ENCODE data around the gene EBP. TPM values are rescaled to one million over a fixed set of nuclear protein-coding genes. Genes with fewer than 3 reads are reported as not detected.

EBP gene
- total and polyA plus RNA-seq, 9 of the 15 experiments (the other 6 are each of a cell fraction or from before 2014, with no cell fraction given), result 228 to 987 (median 274) TPM

DNA sequence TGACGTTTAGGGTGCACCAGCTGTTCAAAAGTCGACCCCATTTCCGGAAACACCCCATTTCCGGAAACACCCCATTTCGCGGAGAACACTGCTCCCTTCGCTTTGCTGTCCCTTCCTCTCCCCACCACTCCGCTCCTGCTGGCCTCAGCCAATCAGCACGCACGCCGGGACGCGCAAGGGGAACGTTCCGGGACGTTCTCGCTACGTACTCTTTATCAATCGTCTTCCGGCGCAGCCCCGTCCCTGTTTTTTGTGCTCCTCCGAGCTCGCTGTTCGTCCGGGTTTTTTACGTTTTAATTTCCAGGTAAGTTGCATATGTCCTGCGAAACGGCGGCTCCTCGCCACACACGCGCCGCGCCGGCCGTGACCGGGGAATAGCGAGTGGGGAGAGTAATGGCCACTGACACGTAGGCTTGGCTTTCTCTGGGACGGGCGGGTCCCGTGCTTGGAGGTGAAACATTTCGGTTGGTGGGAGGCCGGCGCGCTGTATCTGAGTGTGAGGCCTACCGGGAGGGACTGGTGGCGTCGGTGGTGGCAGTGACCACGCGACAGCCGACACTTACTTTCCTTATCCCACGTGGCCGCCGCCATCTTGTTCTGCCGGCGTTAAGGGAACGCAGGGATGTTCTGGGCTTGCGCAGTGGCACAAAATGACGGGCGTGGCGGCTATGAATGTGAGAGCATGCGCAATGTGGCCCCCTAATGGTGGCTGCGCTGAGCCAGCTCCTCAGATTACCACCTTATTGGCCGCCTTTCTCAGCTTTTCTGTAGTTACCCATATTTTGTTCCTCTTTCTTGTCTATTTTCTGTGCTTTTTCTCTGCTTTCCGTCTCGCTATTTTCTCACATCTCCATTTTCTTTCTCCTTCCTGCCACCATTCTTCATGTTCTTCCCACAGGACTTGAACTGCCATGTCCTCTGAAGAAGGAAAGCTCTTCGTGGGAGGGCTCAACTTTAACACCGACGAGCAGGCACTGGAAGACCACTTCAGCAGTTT is 53.0 kb downstream of the EBP start, which contains the start of gene RBM3 (continued):
- TF ChIP-seq, protein P1, sequence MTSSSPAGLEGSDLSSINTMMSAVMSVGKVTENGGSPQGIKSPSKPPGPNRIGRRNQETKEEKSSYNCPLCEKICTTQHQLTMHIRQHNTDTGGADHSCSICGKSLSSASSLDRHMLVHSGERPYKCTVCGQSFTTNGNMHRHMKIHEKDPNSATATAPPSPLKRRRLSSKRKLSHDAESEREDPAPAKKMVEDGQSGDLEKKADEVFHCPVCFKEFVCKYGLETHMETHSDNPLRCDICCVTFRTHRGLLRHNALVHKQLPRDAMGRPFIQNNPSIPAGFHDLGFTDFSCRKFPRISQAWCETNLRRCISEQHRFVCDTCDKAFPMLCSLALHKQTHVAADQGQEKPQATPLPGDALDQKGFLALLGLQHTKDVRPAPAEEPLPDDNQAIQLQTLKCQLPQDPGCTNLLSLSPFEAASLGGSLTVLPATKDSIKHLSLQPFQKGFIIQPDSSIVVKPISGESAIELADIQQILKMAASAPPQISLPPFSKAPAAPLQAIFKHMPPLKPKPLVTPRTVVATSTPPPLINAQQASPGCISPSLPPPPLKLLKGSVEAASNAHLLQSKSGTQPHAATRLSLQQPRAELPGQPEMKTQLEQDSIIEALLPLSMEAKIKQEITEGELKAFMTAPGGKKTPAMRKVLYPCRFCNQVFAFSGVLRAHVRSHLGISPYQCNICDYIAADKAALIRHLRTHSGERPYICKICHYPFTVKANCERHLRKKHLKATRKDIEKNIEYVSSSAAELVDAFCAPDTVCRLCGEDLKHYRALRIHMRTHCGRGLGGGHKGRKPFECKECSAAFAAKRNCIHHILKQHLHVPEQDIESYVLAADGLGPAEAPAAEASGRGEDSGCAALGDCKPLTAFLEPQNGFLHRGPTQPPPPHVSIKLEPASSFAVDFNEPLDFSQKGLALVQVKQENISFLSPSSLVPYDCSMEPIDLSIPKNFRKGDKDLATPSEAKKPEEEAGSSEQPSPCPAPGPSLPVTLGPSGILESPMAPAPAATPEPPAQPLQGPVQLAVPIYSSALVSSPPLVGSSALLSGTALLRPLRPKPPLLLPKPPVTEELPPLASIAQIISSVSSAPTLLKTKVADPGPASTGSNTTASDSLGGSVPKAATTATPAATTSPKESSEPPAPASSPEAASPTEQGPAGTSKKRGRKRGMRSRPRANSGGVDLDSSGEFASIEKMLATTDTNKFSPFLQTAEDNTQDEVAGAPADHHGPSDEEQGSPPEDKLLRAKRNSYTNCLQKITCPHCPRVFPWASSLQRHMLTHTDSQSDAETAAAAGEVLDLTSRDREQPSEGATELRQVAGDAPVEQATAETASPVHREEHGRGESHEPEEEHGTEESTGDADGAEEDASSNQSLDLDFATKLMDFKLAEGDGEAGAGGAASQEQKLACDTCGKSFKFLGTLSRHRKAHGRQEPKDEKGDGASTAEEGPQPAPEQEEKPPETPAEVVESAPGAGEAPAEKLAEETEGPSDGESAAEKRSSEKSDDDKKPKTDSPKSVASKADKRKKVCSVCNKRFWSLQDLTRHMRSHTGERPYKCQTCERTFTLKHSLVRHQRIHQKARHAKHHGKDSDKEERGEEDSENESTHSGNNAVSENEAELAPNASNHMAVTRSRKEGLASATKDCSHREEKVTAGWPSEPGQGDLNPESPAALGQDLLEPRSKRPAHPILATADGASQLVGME (CRISPR knock-in tag; IDR thresholded peaks at IDR 0.05), result no peak
- peak in 1 of 2 experiments; percentile 90; a peak in 1 of 4 replicates for TF ChIP-seq KDM4B (IDR thresholded peaks at IDR 0.05; ENCODE audit: borderline replicate concordance in 2 of 2, low read depth in 1 of 2)
- TF ChIP-seq PRPF4 (IDR thresholded peaks at IDR 0.05; ENCODE audit: insufficient read depth, low read depth, low read length, poor library complexity, severe bottlenecking), result no peak
- TF ChIP-seq ERF (CRISPR knock-in tag; IDR thresholded peaks at IDR 0.05), result no peak
- no peak for TF ChIP-seq SIRT6 (IDR thresholded peaks at IDR 0.05; ENCODE audit: low read depth, low read length)
- no peak for TF ChIP-seq CBFB (CRISPR knock-in tag; IDR thresholded peaks at IDR 0.05)
- peak; percentile 71 for TF ChIP-seq KDM5B (IDR thresholded peaks at IDR 0.05; ENCODE audit: insufficient replicate concordance, low read depth, low read length)
- TF ChIP-seq HOXB6 (CRISPR knock-in tag; IDR thresholded peaks at IDR 0.05; ENCODE audit: borderline replicate concordance), result no peak
- no peak for TF ChIP-seq EHMT2 (IDR thresholded peaks at IDR 0.05)
- TF ChIP-seq, protein P2, sequence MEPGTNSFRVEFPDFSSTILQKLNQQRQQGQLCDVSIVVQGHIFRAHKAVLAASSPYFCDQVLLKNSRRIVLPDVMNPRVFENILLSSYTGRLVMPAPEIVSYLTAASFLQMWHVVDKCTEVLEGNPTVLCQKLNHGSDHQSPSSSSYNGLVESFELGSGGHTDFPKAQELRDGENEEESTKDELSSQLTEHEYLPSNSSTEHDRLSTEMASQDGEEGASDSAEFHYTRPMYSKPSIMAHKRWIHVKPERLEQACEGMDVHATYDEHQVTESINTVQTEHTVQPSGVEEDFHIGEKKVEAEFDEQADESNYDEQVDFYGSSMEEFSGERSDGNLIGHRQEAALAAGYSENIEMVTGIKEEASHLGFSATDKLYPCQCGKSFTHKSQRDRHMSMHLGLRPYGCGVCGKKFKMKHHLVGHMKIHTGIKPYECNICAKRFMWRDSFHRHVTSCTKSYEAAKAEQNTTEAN (CRISPR knock-in tag; IDR thresholded peaks at IDR 0.05), result no peak
- TF ChIP-seq ZNF436 (CRISPR knock-in tag; IDR thresholded peaks at IDR 0.05), result no peak
- TF ChIP-seq CHD2 (IDR thresholded peaks at IDR 0.05; ENCODE audit: low read depth, low read length), result no peak
- TF ChIP-seq ZBTB7A (IDR thresholded peaks at IDR 0.05; ENCODE audit: borderline replicate concordance, control insufficient read depth, low read depth, low read length), result no peak
- TF ChIP-seq NFATC3 (IDR thresholded peaks at IDR 0.05), result no peak
- no peak for TF ChIP-seq ZNF445 (CRISPR knock-in tag; IDR thresholded peaks at IDR 0.05; ENCODE audit: low read depth)
- peak; percentile 97 for TF ChIP-seq GABPA (tag; conservative IDR thresholded peaks at IDR 0.05; ENCODE audit: low read depth)
- TF ChIP-seq CHD4 (IDR thresholded peaks at IDR 0.05; ENCODE audit: insufficient read depth, insufficient replicate concordance, low read depth, low read length, poor library complexity, severe bottlenecking), result no peak
- TF ChIP-seq E2F3 (CRISPR knock-in tag; IDR thresholded peaks at IDR 0.05), result no peak
- 0 out of 2 replicates have a peak, but pooled peaks have one; percentile 12 for TF ChIP-seq EP300 (IDR thresholded peaks at IDR 0.05; ENCODE audit: low read length)
- no peak for TF ChIP-seq ZNF324 (CRISPR knock-in tag; IDR thresholded peaks at IDR 0.05)
- no peak for TF ChIP-seq MAFK (IDR thresholded peaks at IDR 0.05; ENCODE audit: low read length)
